HuH-7.5 (cell line): Measurements from ENCODE around the gene WDR62.

ENCODE experiments used
- DNase-seq: peaks from one replicate; pipeline ENCODE4 v3.0.0; 2011; ENCODE audit warnings: low spot score

Gene WDR62

GRCh38 chr19:36079389-36079945, 24.8 kb downstream of the WDR62 start:
- no peak for DNase-seq

GRCh38 chr19:36081385-36081784, 26.7 kb downstream of the WDR62 start:
- no peak for DNase-seq

DNA sequence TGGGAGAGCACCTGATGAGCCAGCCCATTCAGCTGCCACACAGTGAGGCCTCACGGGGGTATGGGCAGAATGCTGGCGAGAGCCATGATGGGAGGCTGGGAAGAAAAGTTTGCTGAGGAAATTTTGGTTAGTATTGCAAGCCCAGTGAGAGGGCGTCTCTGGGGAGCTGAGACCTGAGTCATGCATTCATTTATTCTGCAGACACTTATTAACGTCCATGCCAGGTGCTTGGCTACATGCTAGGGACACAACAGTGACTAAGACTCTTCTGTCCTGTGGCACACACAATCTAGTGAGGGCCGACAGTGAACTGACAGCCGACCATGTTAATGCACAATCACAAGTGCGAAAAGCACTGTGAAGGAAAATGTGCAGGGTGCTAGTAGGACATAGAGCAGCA, 27.2 kb downstream of the WDR62 start:
- no peak for DNase-seq

GRCh38 chr19:36082916-36083315, 28.2 kb downstream of the WDR62 start:
- no peak for DNase-seq

DNA sequence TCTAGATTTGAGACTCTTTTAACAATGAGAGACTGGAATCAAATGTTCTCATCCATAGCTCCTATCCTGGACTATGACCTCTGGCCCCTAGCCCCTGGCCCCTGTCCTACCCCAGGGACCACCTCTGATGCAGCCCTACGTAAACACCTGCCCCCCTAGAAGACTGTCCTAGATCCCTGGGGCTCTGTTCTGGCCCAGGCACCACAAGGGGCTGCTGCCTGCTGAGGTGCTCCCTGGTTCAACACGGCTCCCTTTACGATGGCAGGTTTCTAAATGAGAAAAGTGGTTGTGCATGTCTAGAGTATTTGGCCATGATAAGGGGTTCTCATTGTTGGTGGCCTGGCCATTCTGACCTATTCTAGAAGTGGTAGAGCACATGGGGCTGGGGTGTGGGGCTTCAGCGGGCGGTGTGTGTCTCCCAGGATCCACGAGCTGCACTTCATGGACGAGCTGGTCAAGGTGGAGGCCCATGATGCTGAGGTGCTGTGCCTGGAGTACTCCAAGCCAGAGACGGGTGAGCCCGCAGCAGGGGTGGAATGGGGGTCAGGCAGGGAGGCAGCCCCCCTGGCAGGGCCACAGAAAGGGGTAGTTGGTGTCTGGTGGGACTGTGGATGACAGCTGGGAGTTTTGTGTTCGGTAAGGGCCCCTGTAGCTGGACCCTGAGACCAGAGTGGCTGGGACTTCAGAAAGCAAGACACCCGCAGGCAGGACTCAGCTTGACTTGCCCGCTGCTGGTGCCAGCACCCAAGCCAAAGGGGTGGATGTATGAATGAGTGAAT, 29.7 kb downstream of the WDR62 start:
- no peak for DNase-seq

DNA sequence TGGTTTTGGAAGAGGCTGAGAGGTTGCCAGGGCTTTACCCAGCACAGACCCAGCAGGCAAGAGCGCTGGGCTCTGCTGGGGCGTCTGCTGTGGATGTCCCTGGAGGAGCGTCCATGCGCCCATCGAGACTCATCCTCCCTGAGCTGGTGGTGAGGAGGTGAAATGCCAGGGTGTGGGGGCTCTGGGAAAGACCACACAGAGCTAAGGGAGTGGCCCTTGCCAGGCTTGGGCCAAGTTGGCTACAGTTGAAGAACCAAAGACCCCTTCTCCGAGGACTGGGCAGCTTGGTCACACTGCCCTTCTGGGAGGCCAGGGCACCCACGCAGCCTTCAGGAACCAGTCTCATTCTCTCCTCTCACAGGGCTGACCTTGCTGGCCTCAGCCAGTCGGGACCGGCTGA, 31.6 kb downstream of the WDR62 start:
- no peak for DNase-seq

DNA sequence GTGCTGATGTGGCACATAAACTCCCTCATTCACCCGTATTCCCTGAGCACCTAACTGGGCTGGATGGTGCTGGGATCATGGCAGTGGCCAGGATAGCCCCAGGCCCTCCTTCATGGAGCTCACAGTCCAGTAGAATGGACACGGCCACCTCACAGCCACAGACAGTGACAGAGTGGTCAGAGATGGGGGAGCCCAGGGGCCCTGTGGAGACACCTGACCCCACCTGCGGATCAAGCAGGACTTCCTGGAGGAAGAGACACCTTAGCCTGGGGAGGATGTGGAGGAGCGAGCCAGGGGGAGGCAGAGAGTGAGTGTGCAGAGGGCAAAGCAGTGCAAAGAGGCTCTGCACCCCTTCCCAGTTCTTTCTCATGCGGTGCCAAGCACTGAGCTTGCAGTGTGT, 35.1 kb downstream of the WDR62 start:
- no peak for DNase-seq

DNA sequence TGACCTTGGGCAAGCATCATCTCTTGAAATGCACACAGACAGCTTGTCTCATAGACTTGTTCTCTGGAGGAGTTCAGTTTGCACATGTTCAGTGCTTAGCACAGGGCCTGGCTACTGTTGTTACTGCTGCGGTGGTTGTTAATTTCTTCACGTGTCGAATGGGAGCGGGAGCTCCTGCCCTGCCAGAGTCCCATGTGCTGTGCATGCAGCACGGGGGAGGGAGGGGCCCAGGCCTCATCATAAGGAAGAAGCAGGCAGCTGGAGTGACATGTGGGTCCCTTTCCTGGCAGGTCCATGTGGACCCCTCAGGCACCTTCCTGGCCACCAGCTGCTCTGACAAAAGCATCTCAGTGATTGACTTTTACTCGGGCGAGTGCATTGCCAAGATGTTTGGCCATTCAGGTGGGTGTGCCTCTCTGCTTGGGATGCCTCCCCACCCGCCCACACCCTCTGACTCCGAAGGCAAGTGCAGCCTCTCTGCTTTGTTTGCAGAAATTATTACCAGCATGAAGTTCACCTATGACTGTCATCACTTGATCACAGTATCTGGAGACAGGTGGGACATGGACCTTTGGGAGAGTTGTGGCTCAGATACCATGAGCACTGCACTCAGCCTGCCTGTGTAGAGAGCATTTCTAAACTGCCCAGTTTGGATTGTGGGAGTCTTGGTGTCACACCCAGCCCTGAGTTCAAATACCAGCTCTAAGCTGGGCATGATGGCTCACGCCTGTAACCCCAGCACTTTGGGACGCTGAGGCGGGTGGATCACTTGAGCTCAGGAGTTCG, 36.4 kb downstream of the WDR62 start:
- DNase-seq = no peak

DNA sequence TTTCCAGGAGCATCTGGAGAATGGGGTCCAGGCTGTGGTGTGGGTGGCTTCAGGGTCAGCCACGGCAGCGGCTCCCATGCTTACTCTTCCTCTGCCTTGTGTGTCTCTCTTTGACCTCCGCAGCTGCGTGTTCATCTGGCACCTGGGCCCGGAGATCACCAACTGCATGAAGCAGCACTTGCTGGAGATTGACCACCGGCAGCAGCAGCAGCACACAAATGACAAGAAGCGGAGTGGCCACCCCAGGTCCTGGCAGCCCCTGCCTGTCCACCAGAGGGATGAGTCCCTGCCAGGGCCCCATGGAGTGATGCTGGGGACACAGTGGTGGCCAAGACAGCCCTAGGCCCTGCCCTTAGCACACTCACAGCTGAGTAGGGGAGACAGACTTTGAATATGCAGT, 37.9 kb downstream of the WDR62 start:
- DNase-seq = no peak

- DNase-seq = no peak
Observed at GRCh38 chr19:36093146-36093662, 38.5 kb downstream of the WDR62 start.

DNA sequence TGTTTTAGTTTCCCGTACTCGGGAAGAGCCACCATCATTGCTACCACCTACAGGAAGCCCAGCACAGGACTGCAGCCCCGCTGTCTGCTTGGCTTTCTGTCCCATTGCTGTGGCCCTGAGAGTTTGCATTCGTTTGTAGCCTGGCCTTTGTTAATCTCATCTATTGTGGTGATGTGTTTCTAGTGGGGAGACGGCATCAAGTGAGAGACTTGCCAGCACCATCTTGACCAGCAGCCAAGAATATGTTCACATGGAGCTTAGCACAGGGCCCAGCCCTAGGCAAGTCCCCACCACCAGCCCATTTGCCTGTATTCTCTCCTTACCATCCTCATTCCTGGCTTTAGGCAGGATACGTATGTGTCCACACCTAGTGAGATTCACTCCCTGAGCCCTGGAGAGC, 39.0 kb downstream of the WDR62 start:
- DNase-seq = no peak

GRCh38 chr19:36097036-36097435, 42.3 kb downstream of the WDR62 start:
- DNase-seq = no peak

- no peak for DNase-seq
Observed at GRCh38 chr19:36099166-36099785, 44.6 kb downstream of the WDR62 start.

DNA sequence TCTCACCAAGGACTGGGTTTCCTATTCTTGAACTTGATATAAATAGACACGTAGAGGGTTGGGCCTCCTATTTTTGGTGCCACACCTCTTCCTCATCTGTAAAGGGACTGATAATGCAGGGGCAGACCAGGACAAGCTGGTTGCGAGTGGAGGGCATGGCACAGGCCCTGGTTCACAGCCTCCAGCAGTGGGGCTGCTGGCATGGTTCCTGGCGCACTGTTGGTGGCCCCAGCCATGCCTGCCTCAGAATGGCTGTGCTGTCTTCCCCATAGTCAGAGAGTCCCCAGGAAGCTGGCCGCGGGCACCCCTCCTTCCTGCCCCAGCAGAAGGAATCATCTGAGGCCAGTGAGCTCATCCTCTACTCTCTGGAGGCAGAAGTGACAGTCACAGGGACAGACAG, 45.8 kb downstream of the WDR62 start:
- peak; percentile 6 for DNase-seq

DNA sequence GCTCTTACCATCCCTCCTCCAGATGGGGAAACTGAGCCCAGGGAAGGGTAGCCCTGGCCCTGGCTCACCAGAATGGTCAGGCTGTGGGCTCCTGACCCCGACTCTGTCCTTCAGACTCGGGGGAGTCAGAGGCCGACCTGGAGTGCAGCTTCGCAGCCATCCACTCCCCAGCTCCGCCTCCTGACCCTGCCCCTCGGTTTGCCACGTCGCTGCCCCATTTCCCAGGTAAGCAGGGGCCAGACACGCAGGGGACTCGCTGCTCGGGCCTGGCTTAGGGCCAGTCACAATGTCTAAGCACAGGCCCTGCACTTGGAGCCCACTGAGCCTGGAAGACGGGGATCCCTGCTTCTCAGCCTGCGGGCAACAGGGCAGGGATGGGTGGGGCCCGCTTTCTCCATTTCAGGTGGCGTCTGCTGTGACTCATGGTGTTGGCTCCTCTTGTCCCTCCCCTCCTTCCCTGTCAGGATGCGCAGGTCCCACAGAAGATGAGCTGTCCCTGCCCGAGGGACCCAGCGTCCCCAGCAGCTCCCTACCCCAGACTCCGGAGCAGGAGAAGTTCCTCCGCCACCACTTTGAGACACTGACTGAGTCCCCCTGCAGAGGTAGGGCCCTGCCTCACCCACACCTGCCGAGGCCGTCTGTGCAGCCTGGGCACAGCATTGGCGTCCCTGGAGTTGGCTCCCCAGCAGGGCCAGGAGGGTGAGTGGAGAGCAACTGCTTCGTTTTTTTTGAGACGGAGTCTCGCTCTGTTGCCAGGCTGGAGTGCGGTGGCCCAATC, 47.0 kb downstream of the WDR62 start:
- DNase-seq = no peak

- DNase-seq = no peak
Observed at GRCh38 chr19:36103040-36103626, 48.4 kb downstream of the WDR62 start.

DNA sequence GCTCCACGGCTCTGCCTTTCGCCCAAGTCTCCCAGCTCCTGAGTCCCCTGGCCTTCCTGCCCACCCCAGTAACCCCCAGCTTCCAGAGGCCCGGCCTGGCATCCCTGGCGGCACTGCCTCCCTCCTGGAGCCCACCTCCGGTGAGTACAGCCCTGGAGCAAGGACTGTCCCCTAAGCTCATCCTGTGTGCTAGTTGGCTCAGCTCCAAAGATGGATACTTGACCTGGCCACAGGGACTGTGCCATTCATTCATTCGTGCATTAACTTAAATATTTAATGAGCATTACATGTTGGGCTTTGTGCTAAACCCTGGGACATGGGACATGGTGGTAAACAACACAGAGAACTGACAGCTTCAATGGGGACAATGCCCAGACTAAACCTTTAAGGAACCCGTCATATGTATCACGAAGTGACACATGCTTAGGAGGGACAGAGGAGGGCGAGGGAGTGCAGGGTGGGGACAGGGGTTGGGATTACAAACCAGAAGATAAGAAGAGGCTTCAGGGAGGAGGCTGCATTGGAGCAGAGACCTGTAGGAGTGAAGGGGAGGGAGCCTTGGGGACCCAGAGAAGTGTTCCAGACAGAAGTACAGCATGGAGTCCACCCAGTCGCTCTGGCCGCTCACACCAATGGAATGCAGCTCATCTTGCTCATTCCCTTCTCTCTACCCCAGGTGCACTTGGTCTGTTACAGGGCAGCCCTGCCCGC, 49.3 kb downstream of the WDR62 start:
- DNase-seq = no peak

GRCh38 chr19:36106441-36106840, 51.7 kb downstream of the WDR62 start:
- no peak for DNase-seq

DNA sequence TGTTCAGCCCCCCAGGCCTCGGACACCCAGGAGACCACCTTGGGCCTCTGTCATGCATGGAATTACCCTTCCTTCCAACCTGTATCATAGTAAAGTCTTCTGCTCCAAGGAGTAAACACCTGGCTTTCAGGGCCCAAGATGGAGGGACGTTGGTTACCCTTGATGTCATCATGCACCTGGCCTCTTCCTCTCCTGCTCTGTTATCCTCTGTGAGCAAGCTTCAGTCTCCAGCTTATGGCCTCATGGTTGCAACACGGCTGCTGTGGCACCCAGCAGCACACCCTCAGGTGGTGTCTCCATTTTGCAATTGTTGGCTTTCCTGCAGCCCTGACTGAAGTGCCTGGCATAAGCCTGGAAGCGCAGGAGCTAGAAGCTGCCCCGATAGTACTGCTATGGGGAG, 52.3 kb downstream of the WDR62 start:
- DNase-seq = no peak

DNA sequence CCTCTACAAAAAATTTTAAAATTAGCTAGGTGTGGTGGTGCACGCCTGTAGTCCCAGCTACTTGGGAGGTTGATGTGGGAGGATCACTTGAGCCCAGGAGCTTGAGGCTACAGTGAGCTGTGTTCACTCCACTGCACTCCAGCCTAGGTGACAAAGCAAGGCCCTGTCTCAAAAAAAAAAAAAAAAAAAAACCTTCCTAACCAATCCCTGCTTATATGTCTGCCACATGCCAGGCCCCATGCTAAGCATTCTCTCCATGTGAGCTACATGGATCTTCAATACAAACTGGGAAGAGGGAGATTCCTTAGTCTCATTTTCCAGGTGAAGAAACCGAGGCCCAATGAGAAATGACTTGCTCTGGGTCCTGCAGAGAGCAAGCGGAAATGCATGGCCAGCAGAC, 54.0 kb downstream of the WDR62 start:
- no peak for DNase-seq
